ENCODE results near the gene ITIH2. TPM values are rescaled to one million over a fixed set of nuclear protein-coding genes. Genes with fewer than 3 reads are reported as not detected.
"Not testable (repeated sequence)": the region's sequence is repeated elsewhere in the genome, so short reads cannot be mapped to it uniquely, and the experiment has no call there.

ITIH2 gene
- total and polyA plus RNA-seq, 5 donors, result not detected

- intact Hi-C loops (cut with DNase I), result no loop called here
- DNase-seq (no peak), ATAC-seq (no peak)
- no peak overlapping the region for H3K27ac ChIP-seq (ENCODE audit: low read length)
- H3K9me3 ChIP-seq (ENCODE audit: control insufficient read depth, low read length), result no peaks in the 10 kb centered on the region
- no peak overlapping the region for H3K4me3 ChIP-seq (ENCODE audit: low read length)
- WGBS, result 91% methylated on average over 1 of the region's 1 CpG
- H3K4me1 ChIP-seq (ENCODE audit: control insufficient read depth, insufficient read depth, low read length), result no peaks in the 10 kb centered on the region
- no peaks in the 10 kb centered on the region for H3K27me3 ChIP-seq (ENCODE audit: control insufficient read depth, insufficient read depth)
Measured at GRCh38 chr10:7710446-7710845, 7.3 kb downstream of the ITIH2 start.

GRCh38 chr10:7711075-7711474 is 8.0 kb downstream of the ITIH2 start:
- H3K4me1 ChIP-seq (ENCODE audit: control insufficient read depth, insufficient read depth, low read length); H3K9me3 ChIP-seq (ENCODE audit: control insufficient read depth, low read length); ATAC-seq; DNase-seq; intact Hi-C loops (cut with DNase I); H3K27ac ChIP-seq (ENCODE audit: low read length); H3K27me3 ChIP-seq (ENCODE audit: control insufficient read depth, insufficient read depth); H3K4me3 ChIP-seq (ENCODE audit: low read length): not testable (repeated sequence)
- 77% methylated on average over 5 of the region's 5 CpGs for WGBS

- intact Hi-C loops (cut with DNase I), result no loop called here
- Histone ChIP-seq H3K4me3 (ENCODE audit: low read length) (no peak overlapping the region), H3K4me1 (ENCODE audit: control insufficient read depth, insufficient read depth, low read length) (no peaks in the 10 kb centered on the region), H3K27me3 (ENCODE audit: control insufficient read depth, insufficient read depth) (no peaks in the 10 kb centered on the region), H3K9me3 (ENCODE audit: control insufficient read depth, low read length) (no peaks in the 10 kb centered on the region), H3K27ac (ENCODE audit: low read length) (no peak overlapping the region)
- 86% methylated on average over 7 of the region's 7 CpGs for WGBS
- DNase-seq (no peak), ATAC-seq (no peak)
Measured at GRCh38 chr10:7715515-7715914, 12.4 kb downstream of the ITIH2 start.

GRCh38 chr10:7717767-7718166 is 14.7 kb downstream of the ITIH2 start:
- peak in 1 of 3 donors; percentile 23 for DNase-seq
- H3K27ac ChIP-seq (ENCODE audit: low read length), result no peak overlapping the region
- intact Hi-C loops (cut with DNase I), result no loop called here

GRCh38 chr10:7718685-7719084 is 15.6 kb downstream of the ITIH2 start:
- Histone ChIP-seq H3K27me3 (ENCODE audit: control insufficient read depth, insufficient read depth) (no peaks in the 10 kb centered on the region), H3K4me1 (ENCODE audit: control insufficient read depth, insufficient read depth, low read length) (no peaks in the 10 kb centered on the region), H3K9me3 (ENCODE audit: control insufficient read depth, low read length) (no peaks in the 10 kb centered on the region), H3K27ac (ENCODE audit: low read length) (no peak overlapping the region), H3K4me3 (ENCODE audit: low read length) (no peak overlapping the region)
- 84% methylated on average over 4 of the region's 4 CpGs for WGBS
- no peak for DNase-seq
- no peak for ATAC-seq
- intact Hi-C loops (cut with DNase I), result no loop called here

More at GRCh38 chr10:7717767-7718166, 14.7 kb downstream of the ITIH2 start:
- Histone ChIP-seq H3K4me3 (ENCODE audit: low read length) (no peak overlapping the region), H3K27me3 (ENCODE audit: control insufficient read depth, insufficient read depth) (no peaks in the 10 kb centered on the region), H3K4me1 (ENCODE audit: control insufficient read depth, insufficient read depth, low read length) (no peaks in the 10 kb centered on the region), H3K9me3 (ENCODE audit: control insufficient read depth, low read length) (no peaks in the 10 kb centered on the region)
- no peak for ATAC-seq
- 80% methylated on average over 5 of the region's 5 CpGs for WGBS

GRCh38 chr10:7720478-7720877 is 17.4 kb downstream of the ITIH2 start:
- H3K9me3 ChIP-seq (ENCODE audit: control insufficient read depth, low read length), result no peaks in the 10 kb centered on the region
- no peak overlapping the region for H3K4me3 ChIP-seq (ENCODE audit: low read length)
- intact Hi-C loops (cut with DNase I), result no loop called here
- no peak overlapping the region for H3K27ac ChIP-seq (ENCODE audit: low read length)
- H3K4me1 ChIP-seq (ENCODE audit: control insufficient read depth, insufficient read depth, low read length), result no peaks in the 10 kb centered on the region
- DNase-seq, result no peak
- H3K27me3 ChIP-seq (ENCODE audit: control insufficient read depth, insufficient read depth), result no peaks in the 10 kb centered on the region
- no peak for ATAC-seq
- WGBS, result 69% methylated on average over 10 of the region's 10 CpGs

- H3K9me3 ChIP-seq (ENCODE audit: control insufficient read depth, low read length), result no peaks in the 10 kb centered on the region
- H3K4me1 ChIP-seq (ENCODE audit: control insufficient read depth, insufficient read depth, low read length), result no peaks in the 10 kb centered on the region
- intact Hi-C loops (cut with DNase I), result no loop called here
- H3K27ac ChIP-seq (ENCODE audit: low read length), result no peak overlapping the region
- DNase-seq (no peak), ATAC-seq (no peak)
- 89% methylated on average over 18 of the region's 18 CpGs for WGBS
- no peaks in the 10 kb centered on the region for H3K27me3 ChIP-seq (ENCODE audit: control insufficient read depth, insufficient read depth)
- no peak overlapping the region for H3K4me3 ChIP-seq (ENCODE audit: low read length)
Measured at GRCh38 chr10:7722927-7723529, 19.9 kb downstream of the ITIH2 start.

GRCh38 chr10:7734821-7735220 is 31.7 kb downstream of the ITIH2 start:
- H3K27ac ChIP-seq (ENCODE audit: low read length), result no peak overlapping the region
- WGBS, result 86% methylated on average over 13 of the region's 13 CpGs
- DNase-seq (no peak), ATAC-seq (no peak)
- H3K4me3 ChIP-seq (ENCODE audit: low read length), result no peak overlapping the region
- H3K9me3 ChIP-seq (ENCODE audit: control insufficient read depth, low read length), result no peaks in the 10 kb centered on the region
- no peaks in the 10 kb centered on the region for H3K27me3 ChIP-seq (ENCODE audit: control insufficient read depth, insufficient read depth)
- no peaks in the 10 kb centered on the region for H3K4me1 ChIP-seq (ENCODE audit: control insufficient read depth, insufficient read depth, low read length)
- intact Hi-C loops (cut with DNase I), result no loop called here

GRCh38 chr10:7738536-7739407 is 35.7 kb downstream of the ITIH2 start:
- H3K4me3 ChIP-seq (ENCODE audit: low read length), result no peak overlapping the region
- H3K27me3 ChIP-seq (ENCODE audit: control insufficient read depth, insufficient read depth), result no peaks in the 10 kb centered on the region
- H3K27ac ChIP-seq (ENCODE audit: low read length), result no peak overlapping the region
- DNase-seq, result no peak
- WGBS, result 82% methylated on average over 20 of the region's 20 CpGs
- H3K4me1 ChIP-seq (ENCODE audit: control insufficient read depth, insufficient read depth, low read length), result no peaks in the 10 kb centered on the region
- no peak for ATAC-seq
- intact Hi-C loops (cut with DNase I), result no loop called here
- H3K9me3 ChIP-seq (ENCODE audit: control insufficient read depth, low read length), result no peaks in the 10 kb centered on the region

GRCh38 chr10:7744307-7744706 is 41.2 kb downstream of the ITIH2 start:
- intact Hi-C loops (cut with DNase I), result no loop called here
- H3K27ac ChIP-seq (ENCODE audit: low read length), result no peak overlapping the region
- ATAC-seq (no peak), DNase-seq (no peak)
- 86% methylated on average over 8 of the region's 8 CpGs for WGBS
- no peak overlapping the region for H3K4me3 ChIP-seq (ENCODE audit: low read length)
- H3K27me3 ChIP-seq (ENCODE audit: control insufficient read depth, insufficient read depth), result no peaks in the 10 kb centered on the region
- H3K4me1 ChIP-seq (ENCODE audit: control insufficient read depth, insufficient read depth, low read length), result no peaks in the 10 kb centered on the region
- H3K9me3 ChIP-seq (ENCODE audit: control insufficient read depth, low read length), result no peaks in the 10 kb centered on the region

- DNase-seq; H3K27me3 ChIP-seq (ENCODE audit: control insufficient read depth, insufficient read depth); H3K27ac ChIP-seq (ENCODE audit: low read length); H3K4me1 ChIP-seq (ENCODE audit: control insufficient read depth, insufficient read depth, low read length); intact Hi-C loops (cut with DNase I); ATAC-seq; H3K9me3 ChIP-seq (ENCODE audit: control insufficient read depth, low read length); H3K4me3 ChIP-seq (ENCODE audit: low read length): not testable (repeated sequence)
- 88% methylated on average over 7 of the region's 7 CpGs for WGBS
Measured at GRCh38 chr10:7748637-7749036, 45.5 kb downstream of the ITIH2 start.

All from right cardiac atrium (tissue), 5 donors.